A204.1 (cell line): ENCODE results near the gene SLC9A9.

Experiments used
- FAIRE-seq: peaks from 2 replicates; lab custom pipeline; 2012; peaks lifted over from hg19 to GRCh38; lab: Jason Lieb, UNC

SLC9A9 gene

DNA sequence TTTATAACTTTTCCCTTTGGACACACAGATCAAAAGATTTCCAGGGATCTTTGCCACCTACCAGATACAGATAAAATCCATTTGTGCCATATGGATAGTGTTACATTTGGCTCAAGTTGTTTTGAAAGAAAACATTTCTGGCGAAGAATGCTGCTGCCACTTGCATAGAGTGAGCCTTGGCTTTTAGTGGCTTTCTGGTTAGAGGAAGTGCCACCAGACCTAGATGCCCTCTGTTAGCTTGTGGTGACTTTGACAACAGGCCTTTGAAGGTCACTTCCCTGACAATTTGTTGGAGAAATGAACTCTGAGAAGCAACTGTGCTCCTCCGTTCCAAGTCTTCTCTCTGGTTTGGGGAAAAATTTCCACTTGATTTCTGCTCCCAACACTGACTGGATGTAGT lies 570.7 kb downstream of the SLC9A9 start:
- no peak for FAIRE-seq

DNA sequence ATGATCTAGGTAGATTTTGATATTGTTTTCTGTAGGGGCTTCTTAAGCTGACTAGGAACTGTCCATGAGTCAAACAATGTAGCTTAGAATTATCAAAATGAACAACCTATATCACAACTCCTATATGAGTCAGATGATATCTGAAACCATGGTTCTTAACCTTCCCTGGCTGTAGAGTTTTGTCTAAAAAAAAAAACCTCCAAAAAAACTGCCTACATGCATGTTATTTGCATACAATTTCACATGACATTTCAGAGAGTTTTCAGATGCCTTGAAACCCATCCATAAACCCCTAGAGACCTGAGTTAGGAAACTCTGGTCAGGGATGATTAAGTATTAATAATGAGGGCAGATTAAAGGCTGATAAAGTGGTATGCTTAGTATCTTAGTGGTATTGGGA lies 571.7 kb downstream of the SLC9A9 start:
- FAIRE-seq, result no peak

DNA sequence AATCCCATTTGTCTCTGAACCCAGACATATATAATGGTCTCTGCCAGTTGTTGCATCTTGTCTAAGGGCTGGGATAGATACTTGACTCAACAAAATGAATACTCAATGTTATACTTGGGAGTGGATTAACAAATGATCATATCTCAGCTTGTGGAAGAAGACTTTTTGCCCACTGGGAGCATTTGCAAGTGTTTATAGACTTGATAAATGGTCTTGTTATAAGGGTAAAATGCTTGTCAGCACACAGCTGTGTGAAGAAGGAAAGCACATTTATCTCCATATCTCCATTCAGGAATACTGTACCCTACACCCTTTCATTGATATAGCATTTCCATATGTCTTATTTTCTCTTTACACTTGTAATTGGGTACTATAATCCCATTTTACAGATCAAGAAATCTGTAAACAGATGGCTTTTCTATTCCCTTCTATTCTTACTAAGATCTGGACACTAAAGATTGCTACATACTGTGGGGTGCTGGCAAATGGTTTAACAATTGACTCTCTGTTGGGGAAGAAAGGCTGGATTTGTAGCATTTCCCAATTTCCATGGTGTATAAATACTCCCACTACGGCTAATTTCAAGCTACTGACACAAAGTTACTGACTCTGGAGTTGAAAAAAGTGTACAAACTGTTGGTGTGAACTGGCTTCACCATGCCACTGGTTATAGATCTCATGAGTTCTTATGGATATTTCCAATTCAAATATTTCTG lies 574.1 kb downstream of the SLC9A9 start:
- FAIRE-seq, result no peak

DNA sequence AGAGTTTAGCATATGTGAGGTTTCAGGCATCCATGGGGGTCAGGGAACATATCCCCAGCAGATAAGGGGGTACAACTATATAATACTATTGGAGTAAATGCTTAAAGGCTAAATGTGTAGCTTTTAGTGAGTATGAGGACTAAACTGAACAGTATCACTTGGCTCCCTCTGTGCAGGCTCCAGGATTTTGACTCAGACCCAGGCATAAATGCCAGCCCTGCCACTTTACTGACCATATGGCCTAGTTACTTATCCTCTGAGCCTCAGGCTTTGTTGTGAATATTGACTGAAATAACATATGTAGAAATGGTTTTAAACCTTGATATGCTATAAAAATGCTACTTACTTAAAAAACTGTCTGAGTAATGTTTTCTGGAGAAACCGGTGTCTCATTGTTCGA lies 577.1 kb downstream of the SLC9A9 start:
- FAIRE-seq, result no peak

DNA sequence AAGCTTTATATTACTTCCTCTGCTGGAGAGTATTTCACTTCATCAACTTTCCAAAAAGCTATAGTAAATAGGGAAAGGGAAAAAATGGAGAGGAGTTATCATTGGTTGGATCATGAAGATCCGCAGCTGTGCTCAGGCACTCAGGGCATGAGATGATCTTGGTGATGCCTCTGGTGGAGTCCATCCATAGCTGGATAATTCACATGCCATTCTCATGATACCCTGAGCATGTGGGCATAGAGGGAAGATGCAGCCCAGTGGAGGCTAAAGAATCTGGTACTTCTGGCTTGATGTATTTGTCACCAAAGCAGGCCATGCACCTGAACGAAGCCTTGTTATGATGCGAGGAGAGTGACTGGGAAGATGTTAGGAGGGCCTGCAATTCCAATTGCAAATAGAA lies 578.5 kb downstream of the SLC9A9 start:
- FAIRE-seq, result no peak

DNA sequence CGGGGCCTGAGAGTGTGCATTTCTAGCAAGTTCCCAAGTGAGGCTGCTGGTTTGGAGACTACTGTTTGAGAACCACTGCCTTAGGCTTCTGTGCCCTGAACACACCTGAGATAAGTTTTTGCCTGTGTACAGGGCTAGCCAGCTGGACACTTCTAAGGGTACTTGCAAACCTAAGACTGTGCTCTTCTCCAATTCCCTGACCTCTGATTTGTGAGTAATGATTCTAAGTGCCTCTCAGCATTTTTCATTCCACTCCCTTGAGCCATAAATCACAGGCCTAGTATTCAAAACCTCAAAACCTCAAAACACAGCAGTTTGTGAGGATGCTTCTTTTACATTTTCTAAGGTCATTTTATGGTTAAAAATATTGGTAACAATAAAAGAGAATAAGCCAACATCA lies 580.3 kb downstream of the SLC9A9 start:
- no peak for FAIRE-seq

DNA sequence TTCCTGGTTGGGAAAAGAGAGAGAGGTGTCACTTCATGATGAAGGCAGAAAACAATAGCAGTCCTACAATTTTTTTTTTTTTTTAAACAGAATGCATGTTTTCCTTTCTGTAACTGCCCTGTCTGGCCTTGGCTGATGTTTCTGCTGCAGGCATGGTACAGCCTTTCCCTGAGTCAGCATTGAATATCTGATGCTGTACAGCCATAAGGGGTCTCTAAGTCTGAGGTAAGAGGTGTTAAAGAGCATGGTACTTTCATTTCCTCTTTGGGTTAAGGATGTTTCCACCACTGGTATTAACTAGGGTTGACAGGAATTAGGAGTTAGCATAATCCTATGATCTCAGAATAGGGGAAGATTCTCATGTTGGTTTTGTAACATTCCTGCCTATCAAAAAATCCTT lies 581.3 kb downstream of the SLC9A9 start:
- FAIRE-seq, result no peak

DNA sequence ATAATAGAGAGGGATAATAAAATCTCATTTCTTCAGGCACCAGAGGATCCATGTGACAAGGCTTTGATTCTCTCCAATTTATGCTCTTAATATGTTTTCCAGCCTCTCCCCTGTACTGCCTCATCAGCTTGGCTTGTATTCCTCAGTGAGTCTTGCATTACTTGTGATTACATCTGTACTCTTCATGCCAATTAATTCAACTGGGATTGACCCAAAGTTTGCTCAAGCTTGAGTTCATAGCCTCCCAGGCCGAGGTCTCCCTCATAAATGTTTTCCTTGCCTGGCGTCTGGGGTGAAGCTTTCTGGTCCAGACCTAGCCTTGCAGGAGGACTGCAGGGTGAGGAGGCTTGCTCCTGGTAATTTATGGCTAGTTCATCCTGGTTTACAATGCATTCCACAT lies 581.8 kb downstream of the SLC9A9 start:
- FAIRE-seq, result no peak

DNA sequence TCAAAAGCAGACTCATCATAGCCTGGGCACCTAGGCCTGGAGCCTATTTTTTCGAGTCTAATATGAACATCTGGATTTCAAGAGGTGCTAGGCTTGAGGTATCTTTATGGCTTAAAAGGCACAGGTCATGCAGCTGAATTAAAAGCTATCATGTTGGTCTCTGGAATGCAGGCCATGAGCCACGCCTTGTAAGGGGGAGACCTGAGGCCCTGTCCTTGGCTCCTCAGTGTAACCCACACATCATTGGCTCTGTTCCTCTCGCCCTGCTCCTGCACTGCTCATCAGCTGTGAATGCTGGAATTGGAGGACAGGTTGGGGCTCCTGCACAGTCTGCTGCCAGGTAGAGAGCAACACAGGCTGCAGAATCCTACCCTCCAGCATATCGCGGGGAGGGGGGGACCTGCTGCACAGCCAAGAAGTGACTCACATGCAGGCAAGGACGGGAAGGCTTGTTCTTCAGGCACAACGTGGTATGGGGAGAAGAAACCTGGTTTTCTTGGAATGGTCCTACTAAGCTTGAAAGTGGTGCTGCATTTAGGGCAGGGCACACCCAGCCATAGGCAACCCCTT lies 582.7 kb downstream of the SLC9A9 start:
- no peak for FAIRE-seq

DNA sequence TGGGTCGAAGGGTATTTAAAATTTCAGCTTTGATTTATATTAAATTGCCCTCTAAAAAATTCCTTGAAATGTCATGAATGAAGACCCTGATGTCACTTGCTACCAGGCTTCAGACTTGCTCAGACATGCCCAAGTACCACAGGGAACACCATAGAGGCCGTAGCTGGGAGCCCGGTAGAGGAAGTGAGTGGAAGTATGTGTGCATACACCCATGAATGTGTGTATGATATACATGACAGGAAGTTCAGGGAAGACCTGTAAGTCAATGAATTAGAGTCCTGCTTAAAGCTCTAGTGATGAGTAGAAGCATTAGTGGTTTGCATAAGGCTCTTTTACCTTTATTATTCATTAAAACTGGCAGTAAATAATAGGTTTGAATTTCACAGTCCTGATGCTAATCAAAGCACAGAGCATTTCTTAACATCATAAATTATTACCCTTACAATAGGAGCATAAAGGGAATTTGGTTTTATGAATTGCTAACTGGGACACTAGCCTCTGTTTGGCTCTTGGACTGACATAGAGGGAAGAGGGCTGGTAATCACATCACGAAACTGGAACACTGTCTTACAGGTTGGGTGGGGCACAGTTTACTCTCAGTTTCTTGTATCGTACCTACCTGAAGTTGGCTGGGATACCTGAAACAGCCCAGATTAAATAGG lies 584.3 kb downstream of the SLC9A9 start:
- no peak for FAIRE-seq

DNA sequence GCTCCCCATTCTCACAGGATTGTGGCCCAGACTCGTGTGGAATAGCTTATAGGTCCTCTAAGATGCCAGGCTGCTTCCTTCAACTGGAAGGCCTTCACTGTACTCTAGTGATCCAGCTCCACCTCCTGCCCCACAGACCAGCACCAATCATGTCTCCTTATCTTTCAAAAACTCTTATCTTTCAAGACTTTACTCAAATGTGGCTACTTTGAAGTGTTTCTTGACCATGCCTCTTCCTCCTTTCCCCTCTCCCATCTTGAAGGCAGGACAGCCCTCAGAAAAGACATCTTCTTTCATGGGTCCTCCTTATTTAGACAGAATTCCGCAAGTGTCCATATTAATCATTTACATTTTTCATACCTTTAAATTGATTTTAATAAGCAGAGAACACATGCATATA lies 586.4 kb downstream of the SLC9A9 start:
- FAIRE-seq, result no peak

DNA sequence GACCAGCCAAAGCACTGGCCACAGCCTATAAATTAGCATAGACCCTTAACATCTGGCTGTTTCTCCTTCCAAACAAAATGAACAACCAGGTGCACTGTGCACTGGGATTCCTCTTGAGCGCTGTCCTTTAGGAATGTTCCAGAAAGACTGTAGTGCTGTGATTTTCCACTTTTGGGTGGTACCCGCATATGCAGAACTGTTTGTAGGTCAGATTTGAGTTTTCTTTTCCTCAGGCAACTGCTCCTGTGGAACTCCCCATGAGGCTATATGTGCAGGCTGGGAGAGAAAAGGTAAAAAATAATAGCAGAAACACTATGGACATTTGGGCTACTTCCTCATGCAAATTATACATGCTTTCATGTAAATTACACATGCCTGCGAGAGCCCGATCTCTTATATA lies 589.6 kb downstream of the SLC9A9 start:
- FAIRE-seq, result no peak

DNA sequence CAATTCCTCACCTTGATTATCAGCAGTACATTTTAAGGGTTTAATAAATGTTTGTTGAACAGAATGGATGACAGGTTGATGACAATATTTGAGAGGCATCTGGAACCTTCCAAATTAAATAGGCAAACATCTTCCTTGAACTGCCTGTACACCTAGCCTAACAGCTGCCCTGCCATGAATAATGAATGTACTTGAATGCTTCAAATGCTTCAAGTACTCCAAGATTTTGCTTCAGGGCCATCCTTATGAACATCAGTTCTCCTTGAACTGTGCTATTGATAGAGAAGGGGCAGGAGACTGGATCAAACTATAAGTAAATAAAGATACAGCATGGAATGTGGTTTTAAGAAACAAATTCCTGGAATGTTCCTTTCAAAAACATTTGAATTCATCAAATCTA lies 591.9 kb downstream of the SLC9A9 start:
- FAIRE-seq, result no peak

DNA sequence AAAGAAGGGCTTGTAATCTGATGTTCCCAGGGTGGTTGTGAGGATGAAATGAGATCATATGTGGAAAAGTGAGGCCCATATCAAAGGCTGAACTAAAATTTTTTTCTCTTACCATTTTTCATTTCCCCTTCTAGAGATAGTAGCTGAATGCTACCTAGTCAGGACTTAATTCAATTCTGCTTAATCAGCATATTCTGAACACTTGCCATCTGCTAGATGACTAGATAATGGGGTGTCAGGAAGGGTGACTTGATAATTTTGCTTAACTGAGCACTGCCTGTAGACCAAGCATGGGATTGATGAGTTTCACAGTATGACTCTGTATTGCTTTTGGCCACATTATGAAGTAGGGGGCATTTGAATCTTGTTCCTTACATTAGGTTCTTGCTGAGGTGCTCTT lies 592.5 kb downstream of the SLC9A9 start:
- no peak for FAIRE-seq

DNA sequence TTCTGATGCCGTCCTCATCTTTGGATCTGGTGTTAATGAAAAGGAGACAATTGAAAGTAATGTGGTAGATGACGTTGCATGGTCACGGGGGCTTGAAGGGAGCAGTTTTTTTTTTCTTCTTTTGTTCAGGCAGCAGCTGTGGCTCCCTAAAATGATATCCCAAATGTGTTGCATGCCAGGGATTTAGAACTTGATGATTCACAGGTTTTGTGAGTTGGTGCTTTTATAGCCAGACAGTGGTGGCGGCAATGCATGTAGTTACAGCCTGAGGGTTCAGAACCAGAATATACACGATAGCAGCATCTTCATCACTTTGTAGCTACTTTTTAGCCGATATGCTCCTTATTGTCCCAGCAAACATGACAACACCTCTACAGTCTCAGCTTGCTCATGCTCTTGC lies 595.3 kb downstream of the SLC9A9 start:
- no peak for FAIRE-seq

DNA sequence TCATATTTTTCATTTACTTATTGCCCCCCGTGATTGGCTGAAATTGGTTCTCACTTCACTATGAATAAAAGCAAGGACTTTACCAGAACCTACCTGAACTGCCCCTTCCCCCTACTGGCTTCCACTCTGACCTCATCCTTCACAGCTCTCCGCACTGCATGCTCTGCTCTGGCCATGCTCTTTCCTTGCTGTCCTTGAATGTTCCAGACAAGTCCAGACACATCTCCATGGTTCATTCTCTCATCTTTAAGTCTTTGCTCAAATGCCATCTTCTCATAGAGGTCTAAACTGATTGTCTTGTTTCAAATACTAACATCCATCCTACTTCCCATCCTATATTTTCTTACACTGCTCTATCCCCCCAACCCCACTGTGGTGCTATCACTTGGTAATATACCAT lies 599.3 kb downstream of the SLC9A9 start:
- no peak for FAIRE-seq

DNA sequence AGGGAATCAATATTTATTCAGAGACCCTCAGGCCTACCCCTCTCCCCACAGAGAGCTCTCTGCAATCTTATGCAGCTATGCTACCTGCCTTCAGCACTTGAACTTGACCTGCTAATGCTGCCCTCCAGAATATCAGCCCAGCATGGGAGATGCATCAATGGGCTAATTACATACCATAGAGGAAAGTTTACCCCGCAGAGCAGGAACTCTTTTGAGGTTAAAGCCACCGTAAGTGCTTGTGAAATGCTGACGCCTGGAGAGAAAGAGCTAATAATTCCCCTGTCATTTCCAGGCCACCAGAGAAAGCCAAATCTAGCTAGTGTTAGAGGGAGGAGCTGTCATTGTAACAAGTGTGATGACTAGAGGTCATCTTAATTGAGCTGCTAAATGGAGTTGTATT lies 601.2 kb downstream of the SLC9A9 start:
- no peak for FAIRE-seq

DNA sequence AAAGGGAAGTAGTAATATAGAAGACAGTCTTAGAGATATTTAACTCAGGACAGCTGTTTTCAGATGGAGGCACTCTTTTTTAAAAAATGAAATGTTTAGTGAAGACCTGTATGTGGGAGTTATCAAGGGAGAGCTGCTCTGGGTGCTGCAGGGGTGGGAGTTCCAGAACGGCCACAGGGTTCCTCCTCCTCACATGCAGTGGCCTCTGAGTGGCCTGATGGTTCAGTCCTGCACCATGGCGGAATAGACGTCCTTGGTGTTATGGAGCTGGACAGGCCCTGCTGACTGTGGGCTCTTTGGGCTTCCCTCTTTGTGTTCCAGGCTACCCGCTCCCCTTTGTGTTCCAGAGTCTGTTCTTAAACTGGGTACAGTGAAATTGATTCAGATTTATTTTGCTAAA lies 602.6 kb downstream of the SLC9A9 start:
- FAIRE-seq, result no peak

DNA sequence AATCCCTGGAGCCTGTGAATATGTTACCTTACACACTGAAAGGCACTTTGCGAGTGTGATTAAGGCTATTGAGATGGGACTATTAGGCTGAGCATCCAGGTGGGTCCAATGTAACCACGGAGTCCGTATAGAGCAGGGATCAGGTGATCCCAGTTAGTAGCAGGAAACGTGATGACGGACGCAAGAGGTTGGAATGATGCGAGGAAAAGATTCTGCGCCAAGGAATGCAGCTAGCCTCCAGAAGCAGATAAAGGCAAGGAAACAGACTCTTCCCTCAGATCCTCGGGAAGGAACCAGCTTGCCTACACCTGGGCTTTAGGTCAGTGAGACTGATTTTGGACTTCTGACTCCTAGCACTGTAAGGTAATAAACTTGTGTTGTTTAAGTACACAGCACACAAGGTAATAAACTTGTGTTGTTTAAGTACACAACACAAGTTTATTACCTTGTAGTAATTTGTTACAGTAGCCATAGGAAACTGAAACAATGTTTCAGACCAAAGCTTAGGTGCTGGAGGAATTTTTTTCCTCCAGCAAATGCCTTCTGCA lies 603.7 kb downstream of the SLC9A9 start:
- no peak for FAIRE-seq

DNA sequence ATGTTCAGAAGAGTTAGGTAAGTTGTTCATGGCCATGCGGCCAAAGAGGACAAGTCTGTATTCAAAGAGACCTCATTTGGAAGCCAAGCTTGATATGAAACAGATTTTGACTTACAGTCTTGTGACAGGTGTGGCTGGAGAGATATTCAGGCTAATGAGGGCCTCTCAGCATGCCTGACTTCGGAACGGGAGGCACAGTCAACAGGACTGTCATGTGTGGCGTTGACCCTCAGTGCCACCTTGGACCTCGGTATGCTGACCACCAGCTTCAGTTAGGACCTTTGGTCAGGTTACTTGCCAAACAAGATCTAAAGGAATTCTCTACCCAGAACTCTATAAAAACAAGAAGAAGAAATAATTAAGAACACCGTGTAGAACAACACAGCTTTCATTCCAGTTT lies 604.6 kb downstream of the SLC9A9 start:
- no peak for FAIRE-seq

DNA sequence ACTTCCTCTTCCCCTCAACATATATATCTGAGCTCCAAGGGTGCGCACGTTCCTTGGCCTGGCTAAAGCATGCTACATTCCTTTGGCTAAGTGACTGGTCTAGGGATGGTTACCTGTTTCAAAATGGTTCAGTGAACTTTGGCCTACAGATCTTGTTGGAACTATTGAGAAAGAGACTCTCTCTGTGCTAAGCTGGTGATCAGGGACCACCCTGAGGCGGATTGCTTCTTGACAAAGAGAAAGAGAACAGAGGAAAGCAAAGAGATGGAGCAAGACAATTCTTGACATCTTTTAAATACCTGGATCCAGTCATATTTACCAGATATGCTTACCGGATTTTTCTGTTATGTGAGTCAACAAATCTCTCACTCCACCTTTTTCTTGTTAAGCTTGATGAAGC lies 605.6 kb downstream of the SLC9A9 start:
- FAIRE-seq, result no peak

DNA sequence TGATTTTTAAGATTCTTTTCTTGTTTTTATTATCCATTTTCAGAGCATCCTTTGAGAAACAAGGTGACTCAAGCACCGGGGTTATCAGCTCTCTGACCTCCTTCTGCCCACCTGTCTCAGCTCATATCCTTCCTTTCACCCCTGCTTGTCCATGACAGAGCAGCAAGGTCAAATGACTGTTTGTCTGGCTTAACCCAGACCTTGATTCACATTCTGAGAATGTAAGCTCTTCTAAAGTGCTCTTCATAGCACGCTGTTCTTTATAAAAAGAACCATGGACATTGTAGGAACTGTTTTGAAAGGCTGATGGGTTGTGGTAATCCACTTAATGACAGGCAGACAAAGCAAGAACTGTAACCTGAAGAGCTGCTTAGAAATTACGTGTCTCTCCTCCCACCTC lies 606.2 kb downstream of the SLC9A9 start:
- no peak for FAIRE-seq

DNA sequence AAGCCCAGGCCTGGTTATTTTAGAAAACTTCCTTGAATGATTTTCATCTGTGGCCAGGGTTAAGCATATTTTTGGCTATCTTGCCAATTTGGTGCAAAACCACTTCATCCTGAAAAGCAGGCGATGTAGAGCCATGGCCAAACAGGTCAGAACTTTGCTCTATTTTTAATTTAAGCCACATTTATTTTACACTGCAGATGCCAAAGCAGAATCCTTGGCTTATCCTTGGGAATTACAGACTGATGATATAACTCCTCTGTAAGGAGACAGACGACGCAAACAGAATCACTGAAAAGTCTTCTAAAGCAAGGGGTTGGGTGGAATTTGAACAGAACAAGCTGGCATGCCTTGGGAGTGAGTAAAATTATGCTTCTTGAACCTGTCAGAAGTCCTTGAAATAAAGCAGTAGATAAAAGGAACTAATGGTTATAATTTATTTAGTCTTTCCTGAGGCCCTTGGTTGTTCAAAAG lies 606.8 kb downstream of the SLC9A9 start:
- FAIRE-seq, result no peak

DNA sequence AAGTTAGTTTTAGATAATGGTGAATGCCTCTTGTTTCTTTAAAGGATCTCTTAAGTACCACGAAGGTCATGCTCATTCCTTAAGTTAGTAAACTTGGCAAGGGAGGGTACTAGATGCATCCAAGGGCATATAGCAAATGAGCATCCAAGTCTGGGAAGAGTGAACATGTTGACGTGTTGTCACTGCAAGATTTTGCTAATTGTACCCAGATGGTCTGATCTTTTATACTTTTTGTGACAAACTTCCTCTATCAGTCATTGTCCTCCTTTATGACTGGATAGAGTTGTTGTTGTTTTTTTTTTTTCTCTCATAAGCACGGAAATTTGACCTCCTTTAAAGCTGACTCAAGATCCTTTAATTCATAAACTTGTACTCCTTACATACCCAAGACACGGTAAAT lies 607.4 kb downstream of the SLC9A9 start:
- no peak for FAIRE-seq
